Suppressor macrophage treated with lipopolysaccharide for 4 hours (primary cell): ENCODE results near the gene PEX5L.
A peak's percentile ranks its signal among the peaks of the same experiment; 100 is the strongest.

ENCODE experiments used
- DNase-seq: peaks from one replicate; pipeline ENCODE4 v3.0.0-alpha.2; 2020

Gene PEX5L

GRCh38 chr3:180004542-180004941 lies 32.2 kb downstream of the PEX5L start:
- DNase-seq, result no peak

GRCh38 chr3:180002006-180002405 lies 34.7 kb downstream of the PEX5L start:
- no peak for DNase-seq

DNA sequence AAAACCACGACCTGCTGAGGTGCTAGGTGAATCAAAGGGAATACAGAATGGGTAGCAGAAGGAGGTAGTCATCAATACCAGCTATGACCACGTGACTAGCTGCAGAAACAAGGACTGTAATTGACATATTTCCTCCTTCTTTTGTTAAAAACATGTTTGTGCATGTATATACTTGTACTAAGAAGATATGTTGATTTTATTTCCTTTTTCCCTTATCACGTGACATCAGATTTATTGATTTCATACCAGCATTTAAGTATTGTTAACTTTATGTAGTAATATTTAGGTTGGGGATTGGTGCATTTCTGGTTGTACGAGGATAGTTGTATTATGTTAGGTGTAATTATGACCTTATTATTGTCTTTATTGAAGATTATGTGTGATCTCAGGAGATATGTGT lies 36.2 kb downstream of the PEX5L start:
- no peak for DNase-seq

GRCh38 chr3:179995406-179995805 lies 41.3 kb downstream of the PEX5L start:
- DNase-seq, result no peak

GRCh38 chr3:179991883-179992282 lies 44.9 kb downstream of the PEX5L start:
- no peak for DNase-seq

DNA sequence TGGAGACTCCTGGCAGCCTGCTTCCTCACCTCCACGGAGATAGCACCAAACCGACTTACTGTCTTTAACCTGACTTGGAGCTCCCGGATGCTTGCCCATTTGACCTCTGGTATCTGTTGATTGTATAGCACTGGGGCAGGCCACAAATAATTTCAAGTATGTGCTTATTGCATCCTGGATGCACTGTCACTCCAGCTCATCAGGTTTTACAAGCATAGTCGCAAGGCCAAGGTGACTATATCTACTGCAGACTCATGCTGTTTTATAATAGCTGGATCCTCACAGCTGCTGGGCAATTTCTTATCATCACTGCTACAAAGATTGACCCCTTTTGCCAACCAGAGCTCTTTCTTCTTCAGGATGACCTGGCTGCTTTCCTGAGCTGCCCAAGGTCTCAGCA lies 45.6 kb downstream of the PEX5L start:
- no peak for DNase-seq

DNA sequence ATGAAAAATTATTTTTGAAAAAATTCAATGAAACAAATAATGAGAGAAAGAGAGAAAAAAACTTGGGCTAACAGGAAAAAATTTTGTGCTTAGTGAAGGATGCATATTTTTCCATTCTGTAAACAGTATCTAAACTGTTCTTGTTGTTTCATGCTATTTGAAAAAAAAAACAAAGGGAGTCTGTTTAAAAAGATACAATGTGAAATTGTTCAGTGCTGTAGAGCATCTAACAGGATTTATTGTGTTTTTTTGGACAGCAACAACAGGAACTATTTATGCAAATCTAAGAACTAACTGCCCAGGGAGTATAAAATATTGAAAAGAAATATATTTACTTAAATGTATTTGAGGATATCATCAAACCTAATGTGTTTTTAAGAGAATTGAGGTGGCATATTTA lies 55.1 kb downstream of the PEX5L start:
- DNase-seq, result no peak

GRCh38 chr3:179977356-179977755 lies 59.4 kb downstream of the PEX5L start:
- no peak for DNase-seq

DNA sequence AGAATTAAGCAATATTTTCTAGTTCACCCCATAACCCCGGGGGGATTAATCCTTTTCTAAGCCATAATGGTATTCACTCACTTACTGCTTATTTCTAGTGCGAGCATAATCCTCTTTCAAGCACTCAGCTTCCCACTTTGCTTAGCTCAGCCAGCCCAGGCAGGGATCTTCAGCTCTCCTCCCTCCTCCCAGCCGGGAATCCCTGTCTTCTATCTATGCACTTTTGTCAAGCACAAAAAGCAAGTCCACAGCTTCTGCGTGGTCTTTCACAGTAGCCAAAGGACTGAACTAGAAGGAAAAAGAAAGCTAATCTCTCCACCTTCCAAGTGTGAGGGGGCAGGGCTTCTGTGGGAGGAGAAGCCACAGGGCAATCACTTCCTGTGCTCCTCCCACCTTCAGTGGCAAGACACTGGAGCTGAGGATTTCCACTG lies 62.8 kb downstream of the PEX5L start:
- DNase-seq, result no peak

DNA sequence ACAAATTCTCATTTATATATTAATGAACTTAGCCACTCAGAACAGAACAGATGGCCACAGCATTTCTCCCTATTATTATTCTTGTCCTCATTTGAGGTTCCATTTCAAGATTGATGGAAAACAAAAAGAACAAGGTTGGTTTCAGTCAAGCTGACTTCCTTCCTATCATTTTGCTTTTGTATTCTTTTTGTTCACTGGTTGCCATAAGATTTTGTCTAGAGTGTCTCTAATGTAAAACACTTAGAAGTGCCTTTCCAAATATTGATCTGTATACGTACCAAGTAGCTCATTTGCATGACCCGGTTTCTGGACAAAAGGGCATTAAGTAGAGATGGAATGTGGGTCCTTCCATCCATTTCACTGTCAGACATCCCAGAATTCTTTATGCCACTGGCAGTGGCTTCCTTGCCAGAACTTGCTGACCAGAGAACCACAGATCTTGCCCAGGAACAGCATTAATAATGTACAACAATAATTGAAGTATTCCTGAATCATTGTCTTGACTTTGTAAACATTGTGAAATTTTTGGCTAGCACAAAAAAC lies 63.8 kb downstream of the PEX5L start:
- no peak for DNase-seq

- no peak for DNase-seq
Observed at GRCh38 chr3:179971280-179971679, 65.5 kb downstream of the PEX5L start.

DNA sequence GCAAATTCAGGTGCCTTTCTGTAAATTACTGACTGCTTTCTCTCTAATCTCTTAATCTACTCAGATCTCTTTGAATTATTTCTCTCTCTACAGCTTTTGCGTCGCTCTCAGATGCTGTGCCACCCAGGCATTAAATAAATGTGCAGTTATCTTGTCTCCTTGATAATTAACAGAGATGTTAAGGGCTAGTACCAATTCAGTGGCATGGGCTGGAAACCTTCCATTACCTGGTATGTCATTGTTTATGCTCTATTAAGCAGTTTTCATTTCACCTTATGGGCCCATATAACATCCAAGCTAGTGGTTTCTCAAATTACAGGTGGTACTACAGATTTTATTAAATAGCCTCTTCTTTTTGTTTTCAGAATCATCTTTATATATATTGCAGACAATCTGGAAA lies 66.0 kb downstream of the PEX5L start:
- no peak for DNase-seq

- peak; percentile 65 for DNase-seq
Observed at GRCh38 chr3:179969525-179969924, 67.2 kb downstream of the PEX5L start.

- no peak for DNase-seq
Observed at GRCh38 chr3:179967622-179968021, 69.1 kb downstream of the PEX5L start.

DNA sequence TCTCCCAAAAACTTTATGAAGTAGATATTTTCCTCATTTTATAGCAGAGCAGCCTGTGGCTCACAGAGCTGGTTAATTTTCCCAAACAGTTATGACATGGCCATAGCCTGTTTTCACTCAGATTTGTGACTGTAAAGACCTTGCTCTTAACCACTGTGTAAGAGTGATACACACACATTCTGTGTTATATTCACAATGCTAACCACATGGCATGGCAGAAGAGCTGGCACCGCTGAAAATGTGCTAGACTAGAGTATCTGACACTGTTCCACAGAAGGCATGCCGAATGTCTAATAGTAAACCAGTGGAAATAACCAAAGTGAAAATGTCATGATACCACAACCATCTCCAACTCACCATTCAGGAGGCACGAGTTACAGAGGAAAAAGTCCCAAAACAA lies 71.8 kb downstream of the PEX5L start:
- DNase-seq, result no peak

DNA sequence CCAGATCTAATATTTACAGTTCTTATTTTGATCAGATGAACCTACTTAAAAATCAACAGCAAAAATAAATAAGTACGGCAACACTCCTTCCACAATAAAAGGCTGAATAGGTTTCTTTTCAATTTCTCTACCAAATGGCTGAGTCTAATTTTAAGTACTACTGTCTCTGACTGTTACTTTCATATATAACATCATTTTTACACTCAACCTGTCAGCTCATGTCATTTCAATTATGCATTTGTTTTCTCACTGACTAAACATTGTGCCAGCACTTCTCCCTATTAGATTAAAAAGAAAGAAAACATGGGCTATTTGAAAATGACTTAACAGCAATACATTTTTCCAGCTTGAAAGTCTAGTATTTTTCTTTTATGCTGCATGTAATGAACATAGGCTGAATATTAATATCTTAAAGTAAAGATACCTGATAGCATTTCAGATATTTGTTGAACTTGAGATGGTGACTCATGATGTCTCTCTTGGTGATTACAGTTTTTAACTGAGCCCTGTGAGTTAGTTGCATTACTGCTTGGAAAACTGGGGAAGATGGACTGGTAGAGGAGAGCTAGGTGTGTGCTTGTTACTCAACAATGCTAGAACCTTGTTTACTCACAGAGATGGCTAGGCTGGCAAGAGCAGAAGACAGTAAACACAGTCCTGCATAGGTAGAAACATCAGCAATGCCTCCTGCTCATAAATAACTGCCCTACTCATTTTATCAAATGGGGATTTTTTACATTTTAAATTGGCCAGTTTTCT lies 73.9 kb downstream of the PEX5L start:
- no peak for DNase-seq

- DNase-seq, result no peak
Observed at GRCh38 chr3:179961703-179962078, 75.0 kb downstream of the PEX5L start.

GRCh38 chr3:179961071-179961702 lies 75.5 kb downstream of the PEX5L start:
- DNase-seq, result no peak

GRCh38 chr3:179958759-179959158 lies 78.0 kb downstream of the PEX5L start:
- DNase-seq, result no peak

DNA sequence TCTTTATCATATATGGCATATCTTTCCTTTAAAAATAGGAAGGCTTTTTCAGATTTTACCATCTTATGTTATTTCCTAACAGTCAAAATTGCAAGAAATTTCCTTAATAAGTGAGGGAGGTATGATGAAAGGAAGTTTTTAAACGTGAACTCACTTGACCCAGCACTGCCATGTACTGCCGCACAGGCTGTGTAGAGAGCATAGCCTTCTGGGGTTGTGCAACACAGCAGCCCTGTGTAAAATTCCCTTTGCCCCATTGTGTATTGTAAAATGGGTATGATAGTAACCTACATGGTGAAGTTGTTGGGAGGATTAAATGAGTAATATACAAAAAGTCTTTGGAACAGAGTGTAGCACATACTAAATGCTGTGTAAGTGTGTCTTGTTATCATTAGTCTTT lies 78.6 kb downstream of the PEX5L start:
- no peak for DNase-seq

- DNase-seq, result no peak
Observed at GRCh38 chr3:179957264-179957845, 79.4 kb downstream of the PEX5L start.

GRCh38 chr3:179956416-179956830 lies 80.3 kb downstream of the PEX5L start:
- DNase-seq, result no peak

GRCh38 chr3:179955809-179956208 lies 80.9 kb downstream of the PEX5L start:
- DNase-seq, result no peak

GRCh38 chr3:179955286-179955685 lies 81.5 kb downstream of the PEX5L start:
- no peak for DNase-seq
